Smooth muscle cell (in vitro differentiated cells): ENCODE data around the gene TMEM212. TPM values are rescaled to one million over a fixed set of nuclear protein-coding genes. Genes with fewer than 3 reads are reported as not detected.

ENCODE experiments used
- DNase-seq: peaks from one replicate; lab custom pipeline; 2025; ENCODE audit not compliant: unreplicated experiment; lab: John Stamatoyannopoulos, UW
- H2AFZ ChIP-seq: fragments of 200-600 bp; sonication (generic); 2 replicates; pipeline ENCODE4 v1.6.0; 2016; ENCODE audit warnings: antibody characterized with exemption, low read depth, mild to moderate bottlenecking
- H3F3A ChIP-seq: fragments of 200-600 bp; sonication (generic); 2 replicates; pipeline ENCODE4 v1.6.0; 2017; ENCODE audit warnings: antibody characterized with exemption, low read depth
- H3K27ac ChIP-seq: fragments of 200-600 bp; sonication (generic); 2 replicates; pipeline ENCODE4 v1.5.1; 2016; ENCODE audit warnings: low read depth, mild to moderate bottlenecking
- H3K27me3 ChIP-seq: fragments of 200-600 bp; sonication (generic); 2 replicates; pipeline ENCODE4 v1.6.1; 2016; ENCODE audit warnings: low read depth, mild to moderate bottlenecking
- H3K36me3 ChIP-seq: fragments of 200-600 bp; sonication (generic); 2 replicates; pipeline ENCODE4 v1.5.1; 2016; ENCODE audit warnings: low read depth
- H3K4me1 ChIP-seq: fragments of 200-600 bp; sonication (generic); 2 replicates; pipeline ENCODE4 v1.5.1; 2016; ENCODE audit warnings: low read depth
- H3K4me2 ChIP-seq: fragments of 200-600 bp; sonication (generic); 2 replicates; pipeline ENCODE4 v1.6.0; 2016; ENCODE audit warnings: mild to moderate bottlenecking
- H3K4me3 ChIP-seq: fragments of 200-600 bp; sonication (generic); 2 replicates; pipeline ENCODE4 v1.5.1; 2016; ENCODE audit warnings: mild to moderate bottlenecking
- H3K79me2 ChIP-seq: fragments of 200-600 bp; sonication (generic); 2 replicates; pipeline ENCODE4 v1.6.0; 2016; ENCODE audit warnings: low read depth, mild to moderate bottlenecking
- H3K9ac ChIP-seq: fragments of 200-600 bp; sonication (generic); 2 replicates; pipeline ENCODE4 v1.6.0; 2016; ENCODE audit warnings: low read depth
- H3K9me3 ChIP-seq: fragments of 200-600 bp; sonication (generic); replicated peaks from 2 replicates; pipeline ENCODE4 v1.5.1; 2016; ENCODE audit warnings: low read depth
- H4K20me1 ChIP-seq: fragments of 200-600 bp; sonication (generic); 2 replicates; pipeline ENCODE4 v1.6.0; 2016; ENCODE audit warnings: low read depth
- CTCF ChIP-seq: fragments of 200-600 bp; sonication (generic); IDR thresholded peaks from 2 replicates; pipeline ENCODE4 v1.5.1; 2017; ENCODE audit warnings: borderline replicate concordance, mild to moderate bottlenecking, antibody characterized with exemption; ENCODE audit not compliant: insufficient read depth, poor library complexity, severe bottlenecking
- WGBS: methylation state at CpG from one replicate; pipeline ENCODE4 v1.1.7; 2016; ENCODE audit warnings: low lambda C conversion rate; 5-methylcytosine and 5-hydroxymethylcytosine counted together
- polyA plus RNA-seq: library from polyadenylated mRNA; unstranded; fragments of >200 nt; fragmentation: Nextera tagmentation; extraction: Ambion mirVana; gene quantifications from 2 replicates; pipeline ENCODE4 v1.2.1, GENCODE V29; 2016
- total RNA-seq: library from RNA; depleted of rRNA; stranded (reverse); fragments of >200 nt; gene quantifications from 2 replicates; pipeline ENCODE4 v1.2.3, GENCODE V29; 2014

The TMEM212 gene
- total and polyA plus RNA-seq, 2 experiments from 2014 or later, result not detected

- WGBS, result 18% methylated on average over 1 of the region's 1 CpG
- H3K9me3 ChIP-seq, result no peaks in the 10 kb centered on the region
- peaks cover 31% of the 10 kb centered on the region for H3F3A ChIP-seq
- H4K20me1 ChIP-seq, result no peaks in the 10 kb centered on the region
- TF ChIP-seq CTCF, result no peak
- H3K79me2 ChIP-seq, result no peaks in the 10 kb centered on the region
- H3K4me2 ChIP-seq, result peak overlapping the region; percentile 67
- H3K27me3 ChIP-seq, result no peaks in the 10 kb centered on the region
- H3K27ac ChIP-seq, result peak overlapping the region; percentile 85
- peak overlapping the region; percentile 53 for H3K9ac ChIP-seq
- DNase-seq, result no peak
- no peaks in the 10 kb centered on the region for H3K36me3 ChIP-seq
- H2AFZ ChIP-seq, result no peak overlapping the region
- H3K4me3 ChIP-seq, result peak overlapping the region; percentile 0
- H3K4me1 ChIP-seq, result peaks cover 38% of the 10 kb centered on the region
These were observed 1.5 kb upstream of the TMEM212 start for GRCh38 chr3:171841620-171842000.

GRCh38 chr3:171844873-171845272 is 1.7 kb downstream of the TMEM212 start:
- no peaks in the 10 kb centered on the region for H3K79me2 ChIP-seq
- H3K9ac ChIP-seq, result no peak overlapping the region
- peak overlapping the region; percentile 13 for H3K4me2 ChIP-seq
- no peak overlapping the region for H2AFZ ChIP-seq
- no peak overlapping the region for H3K4me3 ChIP-seq
- 50% methylated on average over 2 of the region's 2 CpGs for WGBS
- DNase-seq, result no peak
- H3K36me3 ChIP-seq, result no peaks in the 10 kb centered on the region
- no peaks in the 10 kb centered on the region for H4K20me1 ChIP-seq
- H3K9me3 ChIP-seq, result no peaks in the 10 kb centered on the region
- peaks cover 29% of the 10 kb centered on the region for H3K4me1 ChIP-seq
- no peak overlapping the region for H3K27ac ChIP-seq
- peaks cover 11% of the 10 kb centered on the region for H3F3A ChIP-seq
- no peak for TF ChIP-seq CTCF
- no peaks in the 10 kb centered on the region for H3K27me3 ChIP-seq

- Histone ChIP-seq H3K4me1 (peaks cover 34% of the 10 kb centered on the region), H3K9ac (no peak overlapping the region), H3K79me2 (no peaks in the 10 kb centered on the region), H3K9me3 (no peaks in the 10 kb centered on the region), H3K27me3 (no peaks in the 10 kb centered on the region), H4K20me1 (no peaks in the 10 kb centered on the region), H3K27ac (peak overlapping the region; percentile 60), H3K36me3 (no peaks in the 10 kb centered on the region), H3K4me2 (no peak overlapping the region), H2AFZ (no peak overlapping the region), H3K4me3 (no peak overlapping the region), H3F3A (peaks cover 16% of the 10 kb centered on the region)
- TF ChIP-seq CTCF, result no peak
- DNase-seq, result no peak
- WGBS, result 52% methylated on average over 3 of the region's 3 CpGs
These were observed 2.5 kb downstream of the TMEM212 start for GRCh38 chr3:171845481-171846284.

DNA sequence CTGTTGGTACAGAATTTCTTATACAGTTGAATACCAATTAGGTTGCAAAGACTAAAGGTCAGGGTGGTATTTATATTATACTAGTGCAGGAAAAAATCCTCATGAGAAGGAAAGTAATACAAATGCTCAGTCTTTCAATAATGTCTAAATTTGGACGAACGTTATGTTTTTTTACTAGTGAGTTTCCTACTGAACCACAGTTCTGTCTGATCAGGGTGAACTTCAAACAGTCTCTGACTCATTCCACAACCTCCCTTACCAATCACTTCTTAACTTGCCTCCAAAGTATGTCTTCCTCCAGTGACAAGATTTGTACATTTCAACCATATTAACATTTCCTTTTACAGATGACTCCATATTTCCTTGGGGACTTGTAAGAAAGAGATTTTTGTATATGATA is 3.4 kb downstream of the TMEM212 start:
- Histone ChIP-seq H3K4me3 (no peak overlapping the region), H3K79me2 (no peaks in the 10 kb centered on the region), H2AFZ (no peak overlapping the region), H3K9ac (no peak overlapping the region), H3K4me1 (peaks cover 30% of the 10 kb centered on the region), H3K36me3 (no peaks in the 10 kb centered on the region), H3K27me3 (no peaks in the 10 kb centered on the region), H3K4me2 (peak overlapping the region; percentile 46), H3K27ac (peak overlapping the region; percentile 60), H3F3A (peaks cover 23% of the 10 kb centered on the region), H3K9me3 (no peaks in the 10 kb centered on the region), H4K20me1 (no peaks in the 10 kb centered on the region)
- WGBS, result 21% methylated on average over 2 of the region's 2 CpGs
- DNase-seq, result no peak
- no peak for TF ChIP-seq CTCF
